ENCODE results near the gene FCHSD2.
"Not testable (repeated sequence)": the region's sequence is repeated elsewhere in the genome, so short reads cannot be mapped to it uniquely, and the experiment has no call there.

DNA sequence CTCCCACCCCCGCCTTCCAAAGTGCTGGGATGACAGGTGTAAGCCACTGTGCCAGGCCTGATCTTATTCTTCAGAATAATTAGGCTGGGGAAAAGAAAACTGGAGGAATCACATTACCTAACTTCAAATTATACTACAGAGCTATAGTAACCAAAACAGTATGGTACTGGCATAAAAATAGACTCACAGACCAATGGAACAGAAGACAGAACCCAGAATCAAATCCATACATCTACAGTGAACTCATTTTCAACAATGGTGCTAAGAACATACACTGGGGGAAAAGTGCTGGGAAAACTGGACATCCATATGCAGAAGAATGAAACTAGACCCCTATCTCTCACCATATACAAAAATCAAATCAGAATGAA lies 165.6 kb downstream of the FCHSD2 start:
- not testable (repeated sequence) for TF ChIP-seq POLR2A, CTCF, POLR2AphosphoS5, EP300 (IDR thresholded peaks at IDR 0.05)

All from upper lobe of left lung (tissue), 4 donors.